ENCODE data around the gene NBEA.

The NBEA gene

GRCh38 chr13:35211949-35212348, 269.9 kb downstream of the NBEA start:
- Histone ChIP-seq H3K79me1 (ENCODE audit: low read length) (no peaks in the 10 kb centered on the region), H3K14ac (ENCODE audit: low read length) (no peak overlapping the region), H3K4ac (ENCODE audit: low read depth, low read length) (no peak overlapping the region), H2BK5ac (ENCODE audit: low read depth, low read length, poor library complexity) (no peak overlapping the region), H3K27ac (ENCODE audit: low read depth, low read length) (no peak overlapping the region), H3K4me2 (ENCODE audit: low read length) (no peak overlapping the region), H3K9me3 (ENCODE audit: insufficient read depth, low read depth, low read length) (no peaks in the 10 kb centered on the region), H3K9ac (ENCODE audit: low read length) (no peak overlapping the region), H2AFZ (ENCODE audit: insufficient read depth, low read length, poor library complexity) (no peak overlapping the region), H3K23ac (ENCODE audit: low read length) (no peak overlapping the region), H3K27me3 (ENCODE audit: insufficient read depth, low read length) (no peaks in the 10 kb centered on the region), H2BK12ac (ENCODE audit: low read length) (no peak overlapping the region), H4K8ac (ENCODE audit: low read depth, low read length) (no peak overlapping the region), H3K4me3 (ENCODE audit: low read depth, low read length) (no peak overlapping the region), H3K36me3 (ENCODE audit: control insufficient read depth in 1 of 2, insufficient read depth in 2 of 2, low read length in 2 of 2) (no peaks in the 10 kb centered on the region), H3K4me1 (ENCODE audit: control insufficient read depth in 1 of 2, insufficient read depth in 2 of 2, low read length in 2 of 2) (no peaks in the 10 kb centered on the region), H4K12ac (ENCODE audit: low read depth, low read length) (no peak overlapping the region), H4K91ac (ENCODE audit: low read depth, low read length) (no peak overlapping the region), H2BK120ac (ENCODE audit: insufficient read depth, low read length, poor library complexity) (no peak overlapping the region), H2AK5ac (ENCODE audit: low read length) (no peak overlapping the region), H3K18ac (ENCODE audit: low read length) (no peak overlapping the region), H3K79me2 (ENCODE audit: control insufficient read depth, insufficient read depth, low read length, poor library complexity) (no peaks in the 10 kb centered on the region)
- DNase-seq = no peak
- no CpG with 5 or more reads among the region's 4 CpGs for WGBS (ENCODE audit: extremely low coverage, insufficient coverage, insufficient read length)

- Histone ChIP-seq H3K23ac (ENCODE audit: low read length) (no peak overlapping the region), H3K27ac (ENCODE audit: low read depth, low read length) (no peak overlapping the region), H3K4me1 (ENCODE audit: control insufficient read depth in 1 of 2, insufficient read depth in 2 of 2, low read length in 2 of 2) (no peaks in the 10 kb centered on the region), H2AK5ac (ENCODE audit: low read length) (no peak overlapping the region), H3K4ac (ENCODE audit: low read depth, low read length) (no peak overlapping the region), H3K79me1 (ENCODE audit: low read length) (no peaks in the 10 kb centered on the region), H4K91ac (ENCODE audit: low read depth, low read length) (no peak overlapping the region), H4K8ac (ENCODE audit: low read depth, low read length) (no peak overlapping the region), H2BK120ac (ENCODE audit: insufficient read depth, low read length, poor library complexity) (no peak overlapping the region), H3K27me3 (ENCODE audit: insufficient read depth, low read length) (no peaks in the 10 kb centered on the region), H3K9ac (ENCODE audit: low read length) (no peak overlapping the region), H2BK12ac (ENCODE audit: low read length) (no peak overlapping the region), H3K18ac (ENCODE audit: low read length) (no peak overlapping the region), H3K4me2 (ENCODE audit: low read length) (no peak overlapping the region), H3K9me3 (ENCODE audit: insufficient read depth, low read depth, low read length) (no peaks in the 10 kb centered on the region), H3K79me2 (ENCODE audit: control insufficient read depth, insufficient read depth, low read length, poor library complexity) (no peaks in the 10 kb centered on the region), H2AFZ (ENCODE audit: insufficient read depth, low read length, poor library complexity) (no peak overlapping the region), H3K4me3 (ENCODE audit: low read depth, low read length) (no peak overlapping the region), H2BK5ac (ENCODE audit: low read depth, low read length, poor library complexity) (no peak overlapping the region), H4K12ac (ENCODE audit: low read depth, low read length) (no peak overlapping the region), H3K14ac (ENCODE audit: low read length) (no peak overlapping the region), H3K36me3 (ENCODE audit: control insufficient read depth in 1 of 2, insufficient read depth in 2 of 2, low read length in 2 of 2) (no peaks in the 10 kb centered on the region)
- no peak for DNase-seq
- WGBS (ENCODE audit: extremely low coverage, insufficient coverage, insufficient read length) = no CpG with 5 or more reads among the region's 3 CpGs
Measured at GRCh38 chr13:35213911-35214310, 271.8 kb downstream of the NBEA start.

GRCh38 chr13:35216131-35216530, 274.1 kb downstream of the NBEA start:
- Histone ChIP-seq H3K27me3 (ENCODE audit: insufficient read depth, low read length) (no peaks in the 10 kb centered on the region), H4K12ac (ENCODE audit: low read depth, low read length) (no peak overlapping the region), H3K4me2 (ENCODE audit: low read length) (no peak overlapping the region), H2AFZ (ENCODE audit: insufficient read depth, low read length, poor library complexity) (no peak overlapping the region), H3K4me3 (ENCODE audit: low read depth, low read length) (no peak overlapping the region), H2AK5ac (ENCODE audit: low read length) (no peak overlapping the region), H4K8ac (ENCODE audit: low read depth, low read length) (no peak overlapping the region), H3K9me3 (ENCODE audit: insufficient read depth, low read depth, low read length) (no peaks in the 10 kb centered on the region), H4K91ac (ENCODE audit: low read depth, low read length) (no peak overlapping the region), H3K9ac (ENCODE audit: low read length) (no peak overlapping the region), H3K79me2 (ENCODE audit: control insufficient read depth, insufficient read depth, low read length, poor library complexity) (no peaks in the 10 kb centered on the region), H2BK120ac (ENCODE audit: insufficient read depth, low read length, poor library complexity) (no peak overlapping the region), H3K18ac (ENCODE audit: low read length) (no peak overlapping the region), H3K36me3 (ENCODE audit: control insufficient read depth in 1 of 2, insufficient read depth in 2 of 2, low read length in 2 of 2) (no peaks in the 10 kb centered on the region), H3K27ac (ENCODE audit: low read depth, low read length) (no peak overlapping the region), H2BK5ac (ENCODE audit: low read depth, low read length, poor library complexity) (no peak overlapping the region), H3K79me1 (ENCODE audit: low read length) (no peaks in the 10 kb centered on the region), H3K14ac (ENCODE audit: low read length) (no peak overlapping the region), H2BK12ac (ENCODE audit: low read length) (no peak overlapping the region), H3K4ac (ENCODE audit: low read depth, low read length) (no peak overlapping the region), H3K23ac (ENCODE audit: low read length) (no peak overlapping the region), H3K4me1 (ENCODE audit: control insufficient read depth in 1 of 2, insufficient read depth in 2 of 2, low read length in 2 of 2) (no peaks in the 10 kb centered on the region)
- DNase-seq = no peak
- WGBS (ENCODE audit: extremely low coverage, insufficient coverage, insufficient read length) = no CpG with 5 or more reads among the region's 2 CpGs

GRCh38 chr13:35219021-35219420, 277.0 kb downstream of the NBEA start:
- Histone ChIP-seq H2AK5ac (ENCODE audit: low read length) (no peak overlapping the region), H2BK5ac (ENCODE audit: low read depth, low read length, poor library complexity) (no peak overlapping the region), H3K27ac (ENCODE audit: low read depth, low read length) (no peak overlapping the region), H3K4me3 (ENCODE audit: low read depth, low read length) (no peak overlapping the region), H2AFZ (ENCODE audit: insufficient read depth, low read length, poor library complexity) (no peak overlapping the region), H3K9me3 (ENCODE audit: insufficient read depth, low read depth, low read length) (no peaks in the 10 kb centered on the region), H3K23ac (ENCODE audit: low read length) (no peak overlapping the region), H4K12ac (ENCODE audit: low read depth, low read length) (no peak overlapping the region), H3K4ac (ENCODE audit: low read depth, low read length) (no peak overlapping the region), H3K14ac (ENCODE audit: low read length) (no peak overlapping the region), H3K4me2 (ENCODE audit: low read length) (no peak overlapping the region), H3K36me3 (ENCODE audit: control insufficient read depth in 1 of 2, insufficient read depth in 2 of 2, low read length in 2 of 2) (no peaks in the 10 kb centered on the region), H2BK120ac (ENCODE audit: insufficient read depth, low read length, poor library complexity) (no peak overlapping the region), H2BK12ac (ENCODE audit: low read length) (no peak overlapping the region), H3K79me2 (ENCODE audit: control insufficient read depth, insufficient read depth, low read length, poor library complexity) (no peaks in the 10 kb centered on the region), H3K79me1 (ENCODE audit: low read length) (no peaks in the 10 kb centered on the region), H4K91ac (ENCODE audit: low read depth, low read length) (no peak overlapping the region), H3K9ac (ENCODE audit: low read length) (no peak overlapping the region), H3K4me1 (ENCODE audit: control insufficient read depth in 1 of 2, insufficient read depth in 2 of 2, low read length in 2 of 2) (no peaks in the 10 kb centered on the region), H3K27me3 (ENCODE audit: insufficient read depth, low read length) (no peaks in the 10 kb centered on the region), H3K18ac (ENCODE audit: low read length) (no peak overlapping the region), H4K8ac (ENCODE audit: low read depth, low read length) (no peak overlapping the region)
- DNase-seq = no peak
- no CpG with 5 or more reads among the region's 1 CpG for WGBS (ENCODE audit: extremely low coverage, insufficient coverage, insufficient read length)
